GM11168 (cell line): ENCODE data around the gene NACC1.

ENCODE experiments used
- in situ Hi-C: fragments of 300-500 bp; cut with MboI; formaldehyde crosslinking; loops from one replicate; pipeline ENCODE4 v1.12.0; 2022; ENCODE audit warnings: low sequenced_read_pairs; ENCODE audit not compliant: unreplicated experiment

The NACC1 gene

DNA sequence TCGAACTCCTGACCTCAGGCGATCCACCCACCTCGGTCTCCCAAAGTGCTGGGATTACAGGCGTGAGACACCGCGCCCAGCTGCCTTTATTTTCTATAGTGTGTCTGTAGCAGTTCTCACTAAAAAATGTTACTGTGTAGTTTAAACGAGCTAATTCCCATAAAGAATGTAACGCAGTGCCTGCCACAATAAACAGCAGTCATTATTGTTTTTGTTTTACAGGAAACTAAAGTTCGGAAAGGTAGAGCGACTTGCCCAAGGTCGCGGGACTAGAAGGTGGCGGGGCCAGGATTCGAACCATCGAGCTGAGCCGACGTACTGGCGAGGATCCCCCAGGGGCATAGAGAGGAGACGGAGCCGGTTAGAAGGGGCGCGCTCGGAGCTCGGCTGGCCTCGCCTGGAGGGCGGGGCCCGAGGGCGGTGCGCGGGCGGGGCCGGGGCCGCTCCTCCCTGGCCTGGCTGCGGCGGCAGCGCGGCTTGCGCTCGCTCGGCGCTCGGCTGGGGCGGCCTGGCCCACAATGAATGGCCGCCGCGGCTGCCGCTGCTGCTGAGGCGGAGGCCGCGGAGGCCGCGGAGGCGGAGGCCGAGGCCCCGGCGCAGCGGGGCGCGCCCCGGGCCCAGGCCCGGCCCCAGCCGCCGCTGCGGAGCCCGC, at the start of gene NACC1:
Gene NACC1, plus strand, starts transcription at position 493 of the 652 bp plus-strand sequence. CDS start 16,944 bp downstream, outside the sequence.
- in situ Hi-C loops, result no loop called here

DNA sequence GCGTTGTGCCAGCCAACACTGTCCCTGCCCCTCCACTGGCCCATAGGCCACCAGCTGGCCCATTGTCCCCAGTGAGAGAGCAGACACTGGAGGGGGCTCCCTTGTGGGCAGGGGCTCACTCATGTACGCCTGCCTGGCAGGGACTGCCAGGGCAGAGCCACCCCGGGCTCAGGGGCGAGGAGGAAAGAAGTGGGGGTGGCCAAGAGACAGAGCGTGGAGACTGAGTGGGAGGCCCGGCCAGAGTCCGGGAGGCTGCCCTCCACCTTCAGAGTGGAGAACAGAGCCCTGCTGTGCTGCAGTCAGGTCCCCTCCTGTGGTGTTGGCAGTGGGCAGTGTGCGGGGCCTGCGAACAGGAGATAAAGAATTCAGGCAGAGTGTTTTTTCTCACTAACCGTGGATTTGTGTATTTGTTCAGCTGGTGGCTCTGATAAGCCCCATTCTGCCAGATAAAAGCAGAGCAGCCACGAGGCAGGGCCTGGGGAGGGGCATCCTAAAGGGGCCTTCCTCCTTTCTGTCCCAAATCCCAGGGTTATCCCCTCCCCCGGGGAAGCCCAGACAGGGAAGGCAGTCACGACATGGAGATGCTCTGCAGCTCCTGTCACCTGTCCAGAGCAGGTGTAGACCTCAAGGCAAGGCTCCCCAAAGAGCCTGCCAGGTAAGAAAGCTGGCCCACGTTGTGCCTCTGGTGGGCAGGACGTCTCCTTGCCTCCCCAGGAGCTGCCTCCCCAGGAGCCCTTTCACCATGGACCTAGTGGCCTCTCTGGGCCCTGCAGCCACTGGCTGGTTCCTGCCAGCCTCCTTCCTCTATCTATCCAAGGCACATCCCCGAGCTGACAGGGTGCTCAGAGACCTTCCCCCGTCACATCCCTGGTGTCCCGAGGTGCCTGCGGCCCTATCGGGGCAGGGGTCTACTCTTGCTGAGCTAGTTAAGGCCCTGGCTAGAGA, 48.4 kb upstream of the NACC1 start:
- in situ Hi-C loops, result no loop called here

GRCh38 chr19:13070425-13071140, 47.5 kb upstream of the NACC1 start:
- in situ Hi-C loops, result no loop called here

DNA sequence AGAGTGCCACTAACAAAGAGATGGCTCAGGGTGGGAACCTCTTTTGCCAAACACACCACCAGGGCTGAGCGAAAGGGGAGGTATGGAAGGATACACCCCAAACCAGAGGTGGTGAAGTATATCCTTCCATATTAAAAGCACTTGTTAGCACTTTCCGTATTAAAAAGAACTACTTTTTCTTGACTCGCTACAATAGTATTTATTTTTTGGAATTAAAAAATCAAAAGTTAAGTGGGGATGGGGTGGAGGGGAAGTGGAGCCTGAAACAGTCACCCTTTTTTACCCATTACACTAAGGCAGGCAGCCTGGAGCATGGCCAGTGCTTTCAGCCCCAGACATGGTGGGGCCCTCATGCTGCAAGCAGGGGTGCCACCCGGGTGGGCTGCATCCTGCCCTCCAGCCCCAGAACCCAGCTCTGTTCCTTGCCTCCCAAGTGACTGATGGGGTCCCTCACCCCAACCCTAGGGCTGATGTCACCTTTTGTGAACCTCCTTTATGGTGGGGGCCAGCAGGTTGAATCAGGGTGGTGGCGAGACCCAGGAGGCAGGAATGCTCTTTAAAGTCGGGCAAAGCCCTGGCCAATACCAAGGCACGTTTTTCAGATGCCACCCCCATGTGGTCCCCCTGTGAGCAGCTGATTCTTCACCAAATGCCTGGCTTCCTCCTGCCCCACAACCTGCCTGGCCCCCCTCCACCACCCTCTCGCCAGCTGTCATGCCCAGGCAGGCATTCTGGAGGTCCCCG, 46.4 kb upstream of the NACC1 start:
- in situ Hi-C loops, result no loop called here

DNA sequence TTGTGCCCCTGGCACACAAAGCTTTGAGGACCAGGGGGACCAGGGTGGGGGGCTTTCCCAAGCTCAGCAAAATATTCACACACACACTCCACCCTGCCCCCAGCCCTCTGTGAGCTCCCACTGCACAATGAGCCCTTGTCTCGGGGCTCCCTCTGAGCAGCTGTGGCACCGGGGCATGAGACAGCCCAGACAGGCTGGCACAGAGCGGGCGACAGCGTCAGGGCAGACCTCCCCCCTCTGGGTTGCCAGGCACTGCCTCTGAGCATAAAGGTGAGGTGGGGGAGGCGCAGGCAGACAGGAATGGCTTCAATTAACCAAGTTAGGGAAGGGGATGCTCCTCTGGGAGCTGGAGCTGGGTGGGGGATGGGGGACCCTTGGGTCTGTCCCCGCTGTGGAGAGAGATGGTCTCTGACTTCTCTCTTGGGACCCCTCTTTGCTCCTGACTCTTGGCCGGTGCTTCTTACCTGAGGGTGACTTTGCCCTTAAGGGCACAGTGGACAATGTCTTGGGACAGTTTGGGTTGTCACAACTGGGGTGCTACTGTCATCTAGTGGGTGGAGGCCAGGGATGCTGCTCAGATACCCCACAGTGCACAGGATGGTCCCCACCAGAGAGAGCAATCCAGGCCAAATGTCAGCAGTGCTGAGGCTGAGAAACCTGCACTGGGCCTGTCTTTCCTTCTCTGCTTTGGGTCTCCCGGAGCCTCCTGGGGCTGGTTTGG, 45.7 kb upstream of the NACC1 start:
- in situ Hi-C loops, result no loop called here

DNA sequence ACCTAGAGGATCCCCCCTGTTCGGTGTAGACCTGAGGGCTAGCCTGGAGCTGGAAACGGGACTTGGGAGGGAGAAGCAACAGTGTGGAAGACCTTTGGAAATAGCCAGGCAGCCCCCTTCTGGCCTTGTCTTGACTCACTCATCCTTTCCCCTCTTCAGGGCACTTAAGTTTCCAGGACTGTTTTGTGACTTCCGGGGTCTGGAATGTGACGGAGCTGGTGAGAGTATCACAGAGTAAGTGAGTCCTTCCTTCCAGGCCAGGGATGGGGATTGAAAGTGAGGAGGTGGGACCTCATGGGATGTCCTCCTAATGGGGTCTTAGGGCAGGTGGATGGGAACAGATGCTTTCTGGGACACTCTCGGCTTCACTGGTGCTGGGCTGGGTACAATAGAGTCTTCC, 44.8 kb upstream of the NACC1 start:
- in situ Hi-C loops, result no loop called here

GRCh38 chr19:13074378-13074777, 43.7 kb upstream of the NACC1 start:
- in situ Hi-C loops, result no loop called here

DNA sequence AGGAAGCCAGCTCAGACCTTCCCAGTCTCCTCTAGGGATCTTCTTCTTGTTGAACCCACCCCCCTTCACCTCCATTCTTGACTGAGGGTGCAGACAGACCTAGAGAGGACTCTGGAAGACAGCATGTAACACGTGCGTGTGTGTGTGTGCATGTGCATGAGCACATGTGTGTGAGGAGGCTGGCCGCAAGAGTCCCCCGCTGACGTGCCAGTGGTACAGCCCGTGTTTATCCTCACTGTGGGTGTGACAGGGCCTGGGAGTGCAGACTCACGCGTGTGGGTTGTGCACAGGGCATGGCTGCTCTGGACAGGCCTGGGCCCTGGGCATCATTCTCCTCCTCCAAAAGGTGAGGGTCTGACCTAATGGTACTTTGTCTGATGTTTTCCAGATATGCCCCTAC, 41.7 kb upstream of the NACC1 start:
- in situ Hi-C loops, result no loop called here

DNA sequence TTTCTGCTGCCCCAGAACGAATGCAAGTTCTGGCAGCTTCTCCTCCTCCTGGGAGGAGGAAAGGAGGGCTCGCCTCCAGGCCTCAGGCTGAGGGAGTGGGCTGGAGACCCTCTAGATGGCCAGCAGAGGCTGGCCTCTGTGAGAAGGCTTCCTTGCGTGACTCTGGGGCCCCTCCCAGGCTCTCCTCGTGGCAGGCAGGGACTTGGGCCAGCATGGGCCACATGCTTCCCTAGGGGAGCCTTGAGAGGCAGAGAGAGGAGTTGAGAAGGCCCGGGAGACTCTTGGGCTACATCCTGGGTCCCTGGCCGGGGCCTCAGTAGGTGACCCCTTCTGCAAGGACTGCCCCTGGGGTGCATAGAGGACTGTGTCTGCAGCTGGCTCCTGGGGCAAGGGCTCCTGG, 41.3 kb upstream of the NACC1 start:
- in situ Hi-C loops, result no loop called here

GRCh38 chr19:13077240-13077639, 40.8 kb upstream of the NACC1 start:
- in situ Hi-C loops, result no loop called here

DNA sequence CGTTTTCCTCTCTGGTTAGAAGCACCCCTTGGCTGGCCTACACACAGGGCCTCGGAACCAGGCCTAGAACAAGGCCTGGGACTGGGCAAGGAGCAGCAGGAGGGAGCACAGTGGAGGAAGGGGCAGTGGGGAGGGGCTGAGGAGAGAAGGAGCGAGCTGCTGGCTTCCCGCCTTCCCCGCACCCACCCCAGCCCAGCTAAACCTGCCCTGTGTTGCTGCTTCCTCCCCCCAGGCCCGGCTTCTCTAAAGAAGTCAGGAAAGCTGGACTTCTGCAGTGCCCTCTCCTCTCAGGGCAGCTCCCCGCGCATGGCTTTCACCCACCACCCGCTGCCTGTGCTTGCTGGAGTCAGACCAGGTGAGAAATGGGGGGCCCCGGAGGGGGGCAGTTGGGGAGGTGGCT, 39.7 kb upstream of the NACC1 start:
- in situ Hi-C loops, result no loop called here

DNA sequence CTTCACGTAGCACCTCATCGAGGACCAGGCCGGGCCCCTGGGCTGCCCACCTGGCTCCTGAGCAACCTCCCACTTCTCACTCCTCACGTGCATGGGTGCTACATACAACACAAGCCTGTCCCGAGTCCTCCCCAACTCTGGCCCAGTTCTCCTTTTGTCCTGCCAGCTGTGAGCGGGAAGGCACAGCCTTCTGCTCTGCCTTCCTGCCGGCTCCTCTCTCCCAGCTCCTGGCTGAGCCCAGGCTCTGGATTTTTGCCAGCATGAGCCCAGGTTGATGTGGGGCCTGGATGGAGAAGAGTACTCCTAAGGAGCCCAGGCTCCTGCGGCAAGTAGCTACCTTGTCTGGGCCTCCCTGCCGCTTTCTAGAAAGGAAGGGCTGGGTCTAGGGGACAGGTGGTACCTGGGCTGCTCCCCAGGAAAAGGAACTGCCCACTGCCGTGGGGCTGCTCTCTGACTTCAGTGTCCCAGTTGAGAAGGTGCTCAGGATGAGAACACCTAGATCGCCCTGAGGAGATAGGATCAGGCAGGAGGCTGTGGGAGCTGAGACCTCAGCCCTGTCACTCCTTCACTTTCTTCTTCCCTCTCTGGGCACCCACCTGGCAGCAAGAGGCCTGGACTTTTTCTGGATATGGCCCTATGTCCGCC, 39.0 kb upstream of the NACC1 start:
- in situ Hi-C loops, result no loop called here

- in situ Hi-C loops, result no loop called here
These were observed 38.5 kb upstream of the NACC1 start for GRCh38 chr19:13079542-13079986.

DNA sequence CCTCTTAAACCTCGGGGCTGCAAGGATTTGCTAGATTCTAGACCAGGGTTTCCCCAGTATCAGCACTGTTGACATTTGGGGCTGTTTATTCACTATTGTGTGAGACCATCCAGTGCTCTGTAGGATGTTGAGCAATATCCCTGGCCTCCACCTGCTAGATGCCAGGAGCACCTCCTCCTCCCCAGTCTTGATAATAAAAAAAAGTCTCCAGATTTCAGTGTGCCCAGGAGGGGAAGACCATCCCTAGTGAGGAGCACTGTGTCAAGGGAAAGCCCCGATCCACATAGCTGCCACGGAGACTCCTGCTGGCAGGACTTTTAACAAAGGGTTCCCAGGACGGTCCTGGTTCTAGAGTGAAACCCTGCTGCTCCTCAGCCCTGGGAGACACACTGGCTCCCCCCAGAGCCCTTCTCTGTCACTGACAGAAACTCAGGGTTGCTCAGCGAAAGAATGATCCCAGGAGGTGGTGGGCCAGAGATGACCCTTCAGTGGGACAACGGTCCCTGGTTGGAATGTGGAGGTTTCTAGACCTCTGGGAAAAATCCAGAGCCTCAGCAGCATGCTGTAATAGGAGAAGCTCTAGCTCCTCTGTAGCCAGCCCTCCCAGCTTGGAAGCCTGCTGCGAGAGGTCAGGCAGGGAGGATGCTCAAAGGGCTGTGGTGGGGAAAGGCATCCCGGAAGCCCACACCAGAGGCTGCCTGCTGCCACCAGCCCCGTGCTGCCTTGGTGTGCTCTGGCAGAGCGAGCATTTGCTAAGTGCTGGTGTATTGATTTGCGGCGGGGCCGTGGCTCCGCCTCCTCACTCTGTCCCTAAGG, 35.7 kb upstream of the NACC1 start:
- in situ Hi-C loops, result no loop called here

DNA sequence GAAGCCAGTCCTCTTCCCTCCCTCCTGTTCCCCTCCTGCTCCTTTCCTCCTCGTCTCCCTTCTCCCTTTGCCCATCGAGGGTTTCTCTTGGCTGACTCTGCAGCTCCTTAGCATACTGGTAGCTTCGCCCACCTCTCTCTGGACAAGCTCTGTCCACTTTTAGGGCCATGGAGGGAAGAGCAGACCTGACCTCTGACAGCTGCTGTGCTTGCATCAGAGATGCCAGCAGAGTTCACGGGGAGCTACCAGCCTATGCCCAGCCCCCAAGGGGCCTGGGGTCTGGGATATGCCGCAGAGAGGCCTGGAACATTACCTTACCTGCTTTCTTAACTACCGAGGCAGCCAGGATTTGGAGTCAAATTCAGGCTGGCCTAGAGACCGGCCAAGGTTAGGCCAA, 35.1 kb upstream of the NACC1 start:
- in situ Hi-C loops, result no loop called here

GRCh38 chr19:13083627-13084026, 34.4 kb upstream of the NACC1 start:
- in situ Hi-C loops, result no loop called here

- in situ Hi-C loops, result no loop called here
These were observed 32.4 kb upstream of the NACC1 start for GRCh38 chr19:13085666-13086065.

GRCh38 chr19:13086341-13086740, 31.7 kb upstream of the NACC1 start:
- in situ Hi-C loops, result no loop called here
